ENCODE data around the gene UBA52.

- TF ChIP-seq, protein P1, sequence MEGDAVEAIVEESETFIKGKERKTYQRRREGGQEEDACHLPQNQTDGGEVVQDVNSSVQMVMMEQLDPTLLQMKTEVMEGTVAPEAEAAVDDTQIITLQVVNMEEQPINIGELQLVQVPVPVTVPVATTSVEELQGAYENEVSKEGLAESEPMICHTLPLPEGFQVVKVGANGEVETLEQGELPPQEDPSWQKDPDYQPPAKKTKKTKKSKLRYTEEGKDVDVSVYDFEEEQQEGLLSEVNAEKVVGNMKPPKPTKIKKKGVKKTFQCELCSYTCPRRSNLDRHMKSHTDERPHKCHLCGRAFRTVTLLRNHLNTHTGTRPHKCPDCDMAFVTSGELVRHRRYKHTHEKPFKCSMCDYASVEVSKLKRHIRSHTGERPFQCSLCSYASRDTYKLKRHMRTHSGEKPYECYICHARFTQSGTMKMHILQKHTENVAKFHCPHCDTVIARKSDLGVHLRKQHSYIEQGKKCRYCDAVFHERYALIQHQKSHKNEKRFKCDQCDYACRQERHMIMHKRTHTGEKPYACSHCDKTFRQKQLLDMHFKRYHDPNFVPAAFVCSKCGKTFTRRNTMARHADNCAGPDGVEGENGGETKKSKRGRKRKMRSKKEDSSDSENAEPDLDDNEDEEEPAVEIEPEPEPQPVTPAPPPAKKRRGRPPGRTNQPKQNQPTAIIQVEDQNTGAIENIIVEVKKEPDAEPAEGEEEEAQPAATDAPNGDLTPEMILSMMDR (IDR thresholded peaks at IDR 0.05) = no peak
- no peak for TF ChIP-seq POLR2A (IDR thresholded peaks at IDR 0.05)
Observed at GRCh38 chr19:18533058-18533457, 38.6 kb upstream of the UBA52 start.

Measured in Peyer's patch (tissue), 4 donors.